Activated CD4-positive, alpha-beta T cell treated with anti-CD3 and anti-CD28 coated beads for 48 hours (primary cell): Measurements from ENCODE around the gene BRSK2.

ENCODE experiments used
- DNase-seq: peaks from one replicate; pipeline ENCODE4 v3.0.0-alpha.2; 2020

Gene BRSK2

GRCh38 chr11:1377231-1377780 lies 12.4 kb upstream of the BRSK2 start:
- DNase-seq: no peak

DNA sequence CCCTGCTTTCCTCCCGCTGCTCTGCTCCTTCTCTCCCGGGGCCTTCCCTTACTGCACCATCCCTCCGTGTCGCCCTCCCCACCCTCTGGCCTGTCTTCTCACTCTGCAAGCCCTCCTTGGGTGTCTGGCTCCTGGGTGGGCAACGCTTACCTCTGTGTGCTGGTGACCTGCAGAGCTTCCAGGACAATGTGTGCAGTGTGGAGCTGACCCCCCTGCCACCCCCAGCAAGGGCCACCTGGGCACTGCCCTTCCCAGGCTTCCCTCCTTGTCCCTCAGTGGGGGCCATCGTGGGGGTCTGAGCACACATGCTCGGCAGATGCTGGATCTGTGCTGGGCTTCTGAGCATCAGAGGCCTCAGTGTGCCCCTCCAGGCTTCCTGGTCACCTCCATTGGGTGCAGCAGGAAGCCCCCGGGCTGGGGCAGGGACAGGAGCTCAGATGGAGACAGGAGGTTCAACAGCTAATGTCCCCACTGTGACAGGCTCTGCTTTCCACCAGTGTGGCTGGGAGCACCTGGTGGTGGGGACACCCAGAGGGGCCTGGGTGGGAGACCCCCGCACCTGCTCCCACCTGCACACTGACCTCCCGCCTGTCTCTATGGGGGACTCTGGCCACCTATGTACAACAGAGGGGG lies 7.8 kb upstream of the BRSK2 start:
- no peak for DNase-seq

DNA sequence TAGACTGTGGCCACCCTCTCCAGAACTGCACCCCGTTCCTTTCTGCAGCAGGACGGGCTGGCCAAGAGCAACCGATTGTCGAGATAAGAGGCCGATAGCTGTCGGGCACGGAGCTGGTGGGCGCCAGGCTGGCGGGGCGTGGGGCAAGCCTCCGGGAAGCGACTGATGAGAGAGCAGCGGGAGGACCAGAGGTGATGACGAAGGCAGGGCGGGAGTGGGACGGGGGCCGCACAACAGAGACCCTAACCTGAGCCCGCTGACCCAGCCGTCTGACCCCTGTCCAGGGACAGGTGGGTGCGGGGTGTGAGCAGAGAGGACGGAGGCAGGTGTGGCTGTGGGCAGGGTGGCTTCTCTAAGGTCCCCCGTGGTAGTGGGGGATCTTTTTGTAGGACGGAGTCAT lies 7.3 kb upstream of the BRSK2 start:
- DNase-seq: no peak

DNA sequence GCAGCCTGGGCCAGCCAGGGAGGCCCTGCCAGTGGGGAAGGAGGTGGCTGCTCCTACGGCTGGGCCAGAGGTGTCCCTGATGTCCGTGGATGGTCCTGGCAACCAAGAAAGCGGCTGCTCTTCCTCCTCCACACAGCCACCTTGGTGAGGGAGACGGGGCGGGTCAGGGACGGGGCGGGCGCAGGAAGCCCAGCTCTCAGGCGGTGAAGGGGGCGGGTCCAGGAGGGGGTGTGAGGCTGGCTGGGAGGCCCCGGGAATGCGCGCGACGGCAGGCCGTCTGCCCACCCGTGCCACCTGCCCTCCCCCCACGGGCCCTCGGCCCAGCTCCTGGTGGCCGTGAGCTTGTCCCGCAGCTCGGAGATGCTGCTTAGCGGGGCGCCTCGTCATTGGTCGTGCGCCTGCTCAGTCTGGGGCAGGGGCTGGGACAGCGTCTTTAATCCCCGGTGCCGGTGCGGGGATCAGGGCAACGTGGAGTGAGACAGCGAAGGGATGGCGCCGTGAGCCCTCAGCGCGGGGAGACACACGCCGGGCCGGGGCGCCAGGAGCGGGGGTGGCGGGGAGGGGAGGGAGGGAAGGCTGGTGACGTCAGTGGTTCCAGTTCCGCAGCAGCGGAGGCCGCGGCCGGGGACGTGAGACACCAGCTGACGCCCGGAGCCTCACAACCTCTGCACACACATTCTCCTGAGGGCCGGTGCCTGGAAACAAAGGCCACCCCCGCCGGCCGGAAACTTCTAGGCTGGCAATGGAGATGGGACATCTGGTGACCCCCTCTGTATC lies 6.7 kb upstream of the BRSK2 start:
- peak; percentile 87 for DNase-seq

DNA sequence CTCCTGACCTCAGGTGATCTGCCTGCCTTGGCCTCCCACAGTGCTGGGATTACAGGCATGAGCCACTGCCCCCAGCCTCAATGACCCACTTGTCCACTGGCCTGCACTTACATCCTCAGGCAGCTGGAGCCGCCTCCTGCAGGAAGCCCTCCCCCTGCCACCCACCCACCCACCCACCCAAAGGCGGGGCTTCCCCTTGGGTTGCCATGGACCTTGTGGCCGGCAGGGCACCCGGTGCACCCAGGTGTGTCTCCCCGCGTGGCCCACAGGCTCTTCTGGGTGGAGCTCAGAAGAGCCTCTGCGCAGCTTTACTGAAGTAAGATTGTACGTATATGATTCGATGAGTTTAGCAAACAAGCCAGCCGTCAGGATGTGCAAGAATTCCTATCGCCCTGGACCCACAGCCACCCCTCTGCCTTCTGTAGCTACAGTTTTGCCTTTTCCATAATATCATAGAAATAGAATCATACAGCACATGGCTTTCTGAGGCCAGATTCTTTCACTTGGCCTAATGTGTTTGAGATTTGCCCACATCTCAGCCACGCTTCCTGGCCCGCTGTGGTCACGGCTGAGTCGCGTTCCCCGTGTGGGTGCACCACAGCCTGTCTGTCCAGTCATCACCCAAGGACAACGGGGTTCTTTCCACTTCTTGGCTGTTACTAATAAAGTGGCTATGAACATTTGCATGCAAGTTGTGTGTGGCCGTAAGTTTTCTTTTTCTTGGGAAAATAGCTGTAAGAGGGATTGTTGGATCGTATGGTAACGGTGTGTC lies 5.3 kb upstream of the BRSK2 start:
- peak; percentile 55 for DNase-seq

GRCh38 chr11:1387521-1387920 lies 2.2 kb upstream of the BRSK2 start:
- DNase-seq: no peak

- no peak for DNase-seq
Observed at GRCh38 chr11:1387961-1388762, 1.6 kb upstream of the BRSK2 start.

DNA sequence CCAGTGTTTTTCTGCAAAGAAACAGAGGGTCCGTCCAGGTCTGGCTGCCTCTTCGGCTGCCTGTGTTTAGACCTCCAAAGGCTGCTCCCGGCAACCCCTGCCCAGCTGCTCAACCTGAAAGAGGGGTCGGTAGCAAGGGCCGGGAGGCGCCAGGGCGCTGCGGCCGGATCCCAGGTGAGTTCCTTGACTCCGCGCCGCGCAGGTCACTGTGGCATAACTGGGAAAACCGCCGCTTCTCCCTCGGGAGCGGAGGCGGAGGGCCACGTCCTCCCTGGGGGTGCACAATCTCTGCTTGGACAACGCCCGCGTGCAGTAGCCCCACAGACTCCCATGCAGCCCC lies 1.0 kb upstream of the BRSK2 start:
- no peak for DNase-seq

DNA sequence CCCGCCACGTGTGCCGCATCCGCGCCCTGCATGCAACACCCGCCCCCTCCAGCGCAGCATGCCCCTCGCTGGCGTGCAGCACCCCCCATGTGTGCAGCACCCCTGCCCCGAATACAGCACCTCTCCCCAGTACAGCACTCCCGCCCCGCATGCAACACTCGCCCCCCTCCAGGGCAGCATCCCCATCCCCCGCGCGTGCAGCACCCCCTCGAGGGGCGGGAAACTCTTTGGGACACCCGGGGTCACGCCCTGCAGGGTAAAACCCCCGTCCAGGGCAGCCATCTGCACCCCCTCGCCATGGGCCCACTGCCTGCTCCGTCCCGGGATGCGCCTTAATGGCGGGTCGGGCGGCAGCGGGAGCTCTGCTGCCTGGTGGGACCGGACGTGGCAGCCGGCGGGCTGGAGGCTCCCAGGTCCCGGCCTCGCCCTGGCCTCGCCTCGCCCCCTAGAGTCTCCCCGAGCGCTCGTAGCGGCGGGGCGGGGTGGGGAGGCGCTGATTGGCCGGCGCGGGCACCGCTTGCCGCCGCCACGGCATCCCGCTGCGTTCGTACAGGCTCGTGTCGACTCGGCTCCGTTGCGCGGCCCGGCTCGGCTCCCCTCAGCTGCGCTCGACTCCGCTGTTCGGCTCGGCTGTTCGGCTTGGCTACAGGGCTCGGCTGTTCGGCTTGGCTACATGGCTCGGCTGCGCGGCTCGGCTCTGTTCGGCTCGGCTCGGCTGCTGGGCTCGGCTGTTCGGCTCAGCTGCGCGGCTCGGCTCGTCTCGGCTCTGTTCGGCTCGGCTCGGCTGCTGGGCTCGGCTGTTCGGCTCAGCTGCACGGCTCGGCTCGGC lies 417 bp upstream of the BRSK2 start:
- DNase-seq: peak; percentile 98

GRCh38 chr11:1390569-1391164 lies 933 bp downstream of the BRSK2 start:
- no peak for DNase-seq

DNA sequence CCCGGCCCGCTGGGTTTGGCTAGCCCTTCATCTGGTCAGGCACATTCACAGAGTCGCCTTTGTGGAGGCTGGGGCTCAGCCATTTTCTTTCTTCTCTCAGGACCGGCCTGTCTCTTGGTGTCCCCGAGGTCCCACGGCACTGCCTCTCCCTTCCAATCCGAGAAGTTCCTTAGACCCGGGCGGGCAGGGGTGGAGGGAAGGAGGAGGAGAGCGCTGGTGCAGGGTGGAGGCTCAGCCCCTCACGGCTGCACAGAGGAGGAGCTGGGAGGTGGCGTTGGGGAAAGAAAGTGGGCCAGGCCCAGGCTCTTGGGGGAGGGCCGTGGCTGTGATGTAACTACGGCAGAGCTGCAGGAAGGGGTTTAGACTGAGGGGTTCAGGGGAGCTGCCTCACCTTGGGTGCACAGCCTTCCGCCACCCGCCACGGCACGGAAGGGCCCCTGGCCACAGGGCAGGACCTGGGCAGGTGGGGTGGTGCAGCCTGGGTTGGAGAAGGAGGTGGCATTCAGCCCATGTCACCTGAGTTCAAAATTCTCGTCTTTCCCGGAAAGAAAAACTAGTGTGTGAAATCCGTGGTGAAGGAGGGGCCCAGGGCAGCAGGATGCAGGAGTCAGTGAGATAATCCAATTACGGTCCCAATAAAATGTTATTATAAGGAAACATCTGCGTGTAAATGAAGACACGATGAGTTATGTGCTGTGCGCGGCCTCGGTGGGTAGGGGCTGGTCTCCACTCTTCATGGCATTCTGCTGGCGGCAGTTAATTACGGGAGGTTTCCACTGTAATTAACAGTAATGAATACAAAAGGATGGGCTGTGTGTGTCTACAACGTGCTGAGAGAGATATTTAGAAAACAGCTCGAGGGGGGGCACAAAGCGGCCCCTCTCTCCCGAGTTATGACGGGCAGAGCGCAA lies 1.7 kb downstream of the BRSK2 start:
- DNase-seq: no peak

DNA sequence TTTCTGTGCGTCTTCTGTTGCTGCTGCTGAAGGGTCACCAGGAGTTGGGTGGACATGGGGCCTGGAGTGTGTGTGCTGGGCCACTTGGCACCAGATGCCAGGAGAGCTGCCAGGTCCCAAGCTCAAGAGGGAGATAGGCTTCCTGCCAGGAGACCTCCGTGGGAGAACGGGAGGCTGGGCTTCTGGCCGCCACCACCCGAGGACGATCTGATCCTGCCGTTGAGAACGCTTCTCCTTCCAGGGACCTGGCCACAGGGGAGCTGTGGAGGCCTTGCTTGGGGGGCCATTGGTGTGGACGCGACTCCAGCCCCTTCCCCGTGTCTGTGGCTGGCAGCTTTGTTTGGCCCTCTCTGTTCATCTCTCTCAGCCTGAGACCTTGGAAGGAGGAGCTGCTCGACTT lies 2.4 kb downstream of the BRSK2 start:
- no peak for DNase-seq

- DNase-seq: no peak
Observed at GRCh38 chr11:1392561-1392960, 2.8 kb downstream of the BRSK2 start.

DNA sequence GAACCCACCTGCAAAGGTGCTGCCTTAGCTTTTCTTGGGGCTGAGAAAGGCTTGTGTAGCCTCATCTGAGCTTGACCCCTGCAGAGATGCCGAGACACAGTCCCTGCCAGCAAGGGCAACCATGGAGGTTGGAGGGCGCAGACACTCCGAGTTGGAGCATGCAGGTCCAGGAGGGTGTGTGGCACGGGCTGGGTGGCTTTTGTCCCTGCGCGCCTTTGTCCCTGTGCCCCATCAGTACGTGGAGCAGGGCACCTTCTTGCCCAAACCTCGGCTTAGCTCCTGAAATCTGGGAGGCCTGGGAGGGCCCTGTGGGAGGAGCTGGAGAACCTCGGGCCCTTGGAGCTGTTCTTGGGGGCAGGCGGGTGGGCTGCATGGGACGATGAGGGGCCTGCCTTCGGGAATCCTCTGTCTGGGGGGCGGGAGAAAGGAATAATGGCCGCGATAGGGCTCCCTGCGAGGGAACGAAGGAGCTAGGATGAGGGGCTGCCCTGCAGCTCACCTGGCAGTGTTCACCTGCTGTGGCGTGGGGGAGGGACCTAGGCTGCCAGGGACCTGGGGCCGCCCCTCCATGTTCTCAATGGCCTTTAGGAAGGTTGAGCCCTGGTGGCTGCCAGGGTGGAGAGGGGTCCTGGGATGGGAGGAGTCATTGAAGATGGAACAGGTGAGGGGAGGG lies 3.4 kb downstream of the BRSK2 start:
- no peak for DNase-seq

DNA sequence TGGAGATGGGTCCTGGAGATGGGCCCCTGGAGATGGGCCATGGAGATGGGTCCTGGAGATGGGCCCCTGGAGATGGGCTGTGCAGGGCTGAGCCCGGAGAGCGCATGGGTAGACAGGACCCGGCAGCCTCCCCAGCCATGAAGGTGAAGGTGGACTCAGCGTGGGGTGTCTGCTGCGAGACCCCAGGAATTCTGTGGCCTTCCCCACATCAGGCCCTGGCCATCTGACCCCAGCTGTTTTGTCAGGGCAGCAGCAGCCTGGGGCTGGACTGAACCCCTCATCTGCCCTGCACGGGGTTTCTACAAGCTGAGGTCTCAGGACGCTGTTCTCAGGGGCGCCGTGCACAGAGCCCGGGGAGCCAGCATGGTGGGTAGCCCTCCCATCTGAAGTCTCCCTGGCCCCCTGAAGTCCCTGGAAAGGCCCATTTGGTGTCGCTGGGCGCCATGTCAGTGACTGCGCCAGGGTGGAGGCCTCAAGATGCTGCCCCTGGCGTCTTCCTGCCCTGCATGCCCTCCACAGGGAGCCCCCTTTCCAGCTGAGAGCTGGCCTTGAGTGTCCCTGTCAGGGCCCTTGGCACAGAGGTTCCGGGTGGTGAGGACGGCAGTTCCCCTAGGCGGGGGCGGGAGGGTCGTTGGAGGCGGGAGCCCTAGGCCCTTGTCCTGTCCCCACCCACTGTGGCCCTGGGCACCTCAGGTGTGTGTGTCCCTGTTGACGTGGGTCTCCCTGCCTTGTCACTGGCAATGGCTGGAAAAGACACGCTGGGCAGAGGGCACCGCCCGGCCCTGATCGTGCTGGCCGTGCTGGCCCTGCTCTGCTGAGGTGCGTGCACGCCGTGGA lies 5.4 kb downstream of the BRSK2 start:
- DNase-seq: no peak

- DNase-seq: no peak
Observed at GRCh38 chr11:1395773-1396374, 6.1 kb downstream of the BRSK2 start.

DNA sequence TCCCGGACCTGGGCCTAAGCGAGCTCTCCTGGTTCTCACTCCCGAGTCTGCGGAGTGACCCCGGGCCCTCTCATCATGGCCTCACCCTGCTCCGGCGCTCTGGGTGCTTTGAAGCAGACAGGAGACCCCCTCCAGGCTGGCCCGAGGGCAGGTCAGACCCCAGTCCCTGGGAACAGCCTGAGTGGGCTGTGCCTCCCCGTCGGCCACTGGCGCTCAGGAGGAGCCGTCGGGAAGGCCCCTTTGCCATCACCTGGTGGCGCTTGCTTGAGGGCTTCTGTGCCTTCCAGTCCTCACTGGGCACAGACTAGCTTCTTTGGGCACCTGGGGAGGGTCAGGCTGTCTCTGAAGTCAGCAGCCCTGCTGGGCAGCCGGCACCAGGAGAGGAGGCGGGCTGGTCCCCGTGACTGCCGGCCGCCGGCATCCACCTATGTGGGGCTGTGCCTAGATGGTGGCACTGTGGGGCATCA lies 6.7 kb downstream of the BRSK2 start:
- no peak for DNase-seq

DNA sequence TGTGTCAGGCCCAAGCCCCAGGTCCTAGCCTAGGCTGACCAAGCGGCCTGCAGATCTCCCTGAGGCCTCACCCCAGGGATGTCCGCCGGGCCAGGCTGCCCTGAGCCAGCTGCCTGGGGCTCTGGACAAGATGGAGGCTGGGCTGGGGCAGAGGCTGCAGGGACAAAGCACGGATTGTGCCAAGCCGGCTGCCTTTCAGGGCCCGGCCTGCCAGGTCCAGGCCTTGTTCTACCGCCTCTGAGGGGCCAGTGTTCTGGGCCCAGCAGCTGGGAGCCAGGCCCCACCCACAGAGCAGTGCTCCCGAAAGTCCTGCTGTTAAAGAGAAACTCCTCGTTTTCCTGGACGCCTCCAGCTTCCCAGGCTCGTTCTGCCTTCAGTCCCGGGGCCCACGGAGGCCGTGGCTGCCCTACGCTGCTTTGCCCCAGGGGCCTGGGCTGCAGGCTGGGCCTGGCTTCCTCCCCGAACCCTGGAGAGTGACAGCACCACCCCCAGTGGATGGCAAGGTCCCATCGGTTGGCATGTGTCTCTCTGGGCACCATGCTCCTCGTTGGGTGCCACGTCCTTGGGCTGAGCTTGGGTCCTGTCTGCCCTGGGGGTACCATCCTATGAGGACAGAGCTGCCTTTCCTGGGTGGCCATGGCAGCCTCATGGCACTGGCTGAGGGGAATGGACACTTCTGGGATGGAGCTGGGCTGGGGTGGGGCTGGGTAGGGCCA lies 7.6 kb downstream of the BRSK2 start:
- no peak for DNase-seq
